H1 (cell line): ENCODE results near the gene SHISA9. TPM values are rescaled to one million over a fixed set of nuclear protein-coding genes. Genes with fewer than 3 reads are reported as not detected.

Experiments
- BACH1 ChIP-seq: IDR thresholded peaks from 2 replicates; pipeline ENCODE4 v1.6.1; 2012; ENCODE audit warnings: low read length, improper control_type of control experiment
- CHD7 ChIP-seq: fragments of 300-600 bp; sonication (generic); IDR thresholded peaks from 2 replicates; pipeline ENCODE4 v1.7.1; 2012; ENCODE audit warnings: low read length, moderate library complexity, mild to moderate bottlenecking, inconsistent platforms; ENCODE audit not compliant: insufficient replicate concordance
- EGR1 ChIP-seq: IDR thresholded peaks from 2 replicates; pipeline ENCODE4 v1.6.1; 2011; ENCODE audit warnings: low read depth, low read length, borderline replicate concordance
- POU5F1 ChIP-seq: IDR thresholded peaks from 2 replicates; pipeline ENCODE4 v1.6.1; 2011; ENCODE audit warnings: low read depth, mild to moderate bottlenecking, low read length, moderate library complexity
- polyA plus RNA-seq, 7 experiments: library from polyadenylated mRNA; depleted of rRNA in 3 of 7; stranded (reverse) in 5 of 7; unstranded in 2 of 7; fragments of >200 nt in 5 of 7; fragments of 200-250 nt in 2 of 7; gene quantifications; 1 replicate in 5 of 7; 2 replicates in 1 of 7; 4 replicates in 1 of 7; pipeline versions ENCODE4 v1.2.1 to v1.2.3, GENCODE V29; 2011 to 2013; ENCODE audit warnings: missing spikeins in 2 of 7, mixed read lengths in 2 of 7
- total RNA-seq: library from RNA; stranded (reverse); fragmentation: NEBNext Ultra II Directional; extraction: Animal tissue kit (Norgen Biotek cat#: 25700); gene quantifications from 2 replicates; pipeline ENCODE4 v1.2.1, GENCODE V29; 2021

SHISA9 gene
- total and polyA plus RNA-seq, 2 of the 8 experiments (the other 6 are each of a cell fraction or from before 2014, with no cell fraction given), result 25.6 to 39.8 TPM

DNA sequence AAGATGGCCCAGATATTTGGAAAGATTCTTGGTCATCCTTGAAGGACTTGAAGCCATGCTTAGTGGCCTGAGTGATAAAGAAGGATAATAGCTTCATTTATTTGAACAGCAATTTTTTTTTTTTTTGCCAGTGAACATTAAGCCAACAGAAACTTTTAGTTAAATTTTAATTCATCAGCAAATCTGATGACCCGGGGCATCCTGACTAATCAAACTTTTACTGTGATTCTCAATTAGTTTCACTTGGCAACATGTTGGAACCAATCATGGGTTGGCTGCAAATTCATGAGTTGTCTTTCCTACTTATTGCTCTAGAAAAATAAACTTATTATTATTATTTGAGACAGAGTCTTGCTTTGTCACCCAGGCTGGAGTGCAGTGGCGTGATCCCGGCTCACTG lies 74.4 kb downstream of the SHISA9 start (continued):
- TF ChIP-seq CHD7 (no peak), BACH1 (no peak), EGR1 (no peak), POU5F1 (no peak)
